Central memory CD8-positive, alpha-beta T cell (primary cell): Measurements from ENCODE around the gene CTAGE9.
"Not testable (repeated sequence)": the region's sequence is repeated elsewhere in the genome, so short reads cannot be mapped to it uniquely, and the experiment has no call there.

Experiments
- ATAC-seq: fragments of 150-1000 bp; cut with Tn5 transposase; replicated peaks from 2 replicates; pipeline ENCODE4 v1.10.0; 2022; ENCODE audit warnings: mild to moderate bottlenecking, moderate FRiP score, moderate number of reproducible peaks; ENCODE audit not compliant: poor library complexity, severe bottlenecking; ENCODE audit errors: extremely low read depth
- DNase-seq, 2 donors: peaks; one replicate each; pipeline ENCODE4 v3.0.0; 2021; ENCODE audit warnings: low spot score in 2 of 2
- H3K27ac Mint-ChIP-seq: one replicate; pipeline ENCODE4 v1.8.0; 2022; ENCODE audit warnings: low read depth, mild to moderate bottlenecking, moderate library complexity, mixed read lengths
- H3K27me3 Mint-ChIP-seq: one replicate; pipeline ENCODE4 v1.8.0; 2022; ENCODE audit warnings: mixed read lengths
- H3K36me3 Mint-ChIP-seq: one replicate; pipeline ENCODE4 v1.8.0; 2022; ENCODE audit warnings: mild to moderate bottlenecking, moderate library complexity, mixed read lengths; ENCODE audit not compliant: insufficient read depth
- H3K4me1 Mint-ChIP-seq: one replicate; pipeline ENCODE4 v1.8.0; 2022; ENCODE audit warnings: mixed read lengths
- H3K4me3 Mint-ChIP-seq: one replicate; pipeline ENCODE4 v1.8.0; 2022; ENCODE audit warnings: mild to moderate bottlenecking, moderate library complexity, mixed read lengths
- H3K9me3 Mint-ChIP-seq: one replicate; pipeline ENCODE4 v1.8.0; 2022; ENCODE audit warnings: mixed read lengths

Gene CTAGE9, protein sequence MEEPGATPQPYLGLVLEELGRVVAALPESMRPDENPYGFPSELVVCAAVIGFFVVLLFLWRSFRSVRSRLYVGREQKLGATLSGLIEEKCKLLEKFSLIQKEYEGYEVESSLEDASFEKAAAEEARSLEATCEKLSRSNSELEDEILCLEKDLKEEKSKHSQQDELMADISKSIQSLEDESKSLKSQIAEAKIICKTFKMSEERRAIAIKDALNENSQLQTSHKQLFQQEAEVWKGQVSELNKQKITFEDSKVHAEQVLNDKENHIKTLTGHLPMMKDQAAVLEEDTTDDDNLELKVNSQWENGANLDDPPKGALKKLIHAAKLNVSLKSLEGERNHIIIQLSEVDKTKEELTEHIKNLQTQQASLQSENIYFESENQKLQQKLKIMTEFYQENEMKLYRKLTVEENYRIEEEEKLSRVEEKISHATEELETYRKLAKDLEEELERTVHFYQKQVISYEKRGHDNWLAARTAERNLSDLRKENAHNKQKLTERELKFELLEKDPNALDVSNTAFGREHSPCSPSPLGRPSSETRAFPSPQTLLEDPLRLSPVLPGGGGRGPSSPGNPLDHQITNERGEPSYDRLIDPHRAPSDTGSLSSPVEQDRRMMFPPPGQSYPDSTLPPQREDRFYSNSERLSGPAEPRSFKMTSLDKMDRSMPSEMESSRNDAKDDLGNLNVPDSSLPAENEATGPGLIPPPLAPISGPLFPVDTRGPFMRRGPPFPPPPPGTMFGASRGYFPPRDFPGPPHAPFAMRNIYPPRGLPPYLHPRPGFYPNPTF

GRCh38 chr6:131710917-131711316 is at the start of gene CTAGE9:
TSS of gene CTAGE9 (minus strand) at chr6:131711017. CDS start at chr6:131711017, 0 bp downstream.
- not testable (repeated sequence) for H3K36me3 Mint-ChIP-seq, DNase-seq, H3K27ac Mint-ChIP-seq, ATAC-seq, H3K4me3 Mint-ChIP-seq, H3K9me3 Mint-ChIP-seq, H3K4me1 Mint-ChIP-seq, H3K27me3 Mint-ChIP-seq

GRCh38 chr6:131758920-131759319 is 48.1 kb upstream of the CTAGE9 start:
- no peaks in the 10 kb centered on the region for H3K4me1 Mint-ChIP-seq
- DNase-seq (no peak), ATAC-seq (no peak)
- no peaks in the 10 kb centered on the region for H3K36me3 Mint-ChIP-seq
- no peak overlapping the region for H3K27ac Mint-ChIP-seq
- H3K27me3 Mint-ChIP-seq = peaks cover 61% of the 10 kb centered on the region
- H3K4me3 Mint-ChIP-seq = no peak overlapping the region
- H3K9me3 Mint-ChIP-seq = no peaks in the 10 kb centered on the region

GRCh38 chr6:131756039-131756438 is 45.2 kb upstream of the CTAGE9 start:
- ATAC-seq (no peak), DNase-seq (no peak)
- Mint-ChIP-seq H3K9me3 (no peaks in the 10 kb centered on the region), H3K4me3 (no peak overlapping the region), H3K36me3 (no peaks in the 10 kb centered on the region), H3K4me1 (no peaks in the 10 kb centered on the region), H3K27ac (no peak overlapping the region), H3K27me3 (peaks cover 58% of the 10 kb centered on the region)

- DNase-seq (no peak), ATAC-seq (no peak)
- Mint-ChIP-seq H3K9me3 (no peaks in the 10 kb centered on the region), H3K36me3 (no peaks in the 10 kb centered on the region), H3K27me3 (peaks cover 58% of the 10 kb centered on the region), H3K4me1 (no peaks in the 10 kb centered on the region), H3K4me3 (no peak overlapping the region), H3K27ac (no peak overlapping the region)
Measured at GRCh38 chr6:131755597-131755996, 44.8 kb upstream of the CTAGE9 start.

- no peaks in the 10 kb centered on the region for H3K4me1 Mint-ChIP-seq
- no peaks in the 10 kb centered on the region for H3K36me3 Mint-ChIP-seq
- no peak overlapping the region for H3K27ac Mint-ChIP-seq
- no peak for ATAC-seq
- no peak for DNase-seq
- no peaks in the 10 kb centered on the region for H3K9me3 Mint-ChIP-seq
- H3K4me3 Mint-ChIP-seq = no peak overlapping the region
- H3K27me3 Mint-ChIP-seq = peaks cover 58% of the 10 kb centered on the region
Measured at GRCh38 chr6:131754715-131755567, 44.1 kb upstream of the CTAGE9 start.

GRCh38 chr6:131754088-131754487 is 43.3 kb upstream of the CTAGE9 start:
- H3K4me1 Mint-ChIP-seq = no peaks in the 10 kb centered on the region
- H3K4me3 Mint-ChIP-seq = no peak overlapping the region
- H3K27me3 Mint-ChIP-seq = peaks cover 58% of the 10 kb centered on the region
- H3K9me3 Mint-ChIP-seq = no peaks in the 10 kb centered on the region
- no peak overlapping the region for H3K27ac Mint-ChIP-seq
- ATAC-seq (no peak), DNase-seq (no peak)
- no peaks in the 10 kb centered on the region for H3K36me3 Mint-ChIP-seq

- not testable (repeated sequence) for DNase-seq, H3K4me1 Mint-ChIP-seq, H3K9me3 Mint-ChIP-seq, H3K4me3 Mint-ChIP-seq, ATAC-seq, H3K27ac Mint-ChIP-seq, H3K36me3 Mint-ChIP-seq
- peaks cover 36% of the 10 kb centered on the region for H3K27me3 Mint-ChIP-seq
Measured at GRCh38 chr6:131751012-131751715, 40.3 kb upstream of the CTAGE9 start.

- DNase-seq = no peak
- H3K4me3 Mint-ChIP-seq = no peak overlapping the region
- peaks cover 15% of the 10 kb centered on the region for H3K27me3 Mint-ChIP-seq
- no peaks in the 10 kb centered on the region for H3K9me3 Mint-ChIP-seq
- no peak overlapping the region for H3K27ac Mint-ChIP-seq
- no peak for ATAC-seq
- H3K4me1 Mint-ChIP-seq = no peaks in the 10 kb centered on the region
- H3K36me3 Mint-ChIP-seq = no peaks in the 10 kb centered on the region
Measured at GRCh38 chr6:131749023-131749422, 38.2 kb upstream of the CTAGE9 start.

DNA sequence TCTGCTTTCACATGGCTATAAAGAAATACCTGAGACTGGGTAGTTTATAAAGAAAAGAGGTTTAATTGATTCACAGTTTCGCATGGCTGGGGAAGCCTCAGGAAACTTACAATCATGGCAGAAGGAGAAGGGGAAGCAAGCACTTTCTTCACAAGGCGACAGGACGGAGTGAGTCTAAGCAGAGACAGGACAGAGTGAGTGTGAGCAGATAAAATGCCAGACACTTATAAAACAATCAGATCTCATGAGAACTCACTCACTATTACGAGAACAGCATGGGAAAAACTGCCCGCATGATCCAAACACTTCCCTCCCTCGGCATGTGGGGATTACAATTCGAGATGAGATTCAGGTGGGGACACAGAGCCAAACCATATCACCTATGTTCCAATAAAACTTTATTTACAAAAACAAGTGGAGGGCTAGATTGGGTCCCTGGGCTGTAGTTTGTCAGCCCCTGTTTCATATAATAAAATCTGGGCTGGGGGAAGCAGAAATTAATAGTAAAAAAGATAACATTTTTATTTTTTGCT is 37.1 kb upstream of the CTAGE9 start:
- Mint-ChIP-seq H3K36me3 (no peaks in the 10 kb centered on the region), H3K9me3 (no peaks in the 10 kb centered on the region), H3K4me1 (no peaks in the 10 kb centered on the region), H3K4me3 (no peak overlapping the region), H3K27ac (no peak overlapping the region), H3K27me3 (peaks cover 10% of the 10 kb centered on the region)
- DNase-seq (no peak), ATAC-seq (no peak)

- no peaks in the 10 kb centered on the region for H3K36me3 Mint-ChIP-seq
- no peak overlapping the region for H3K27ac Mint-ChIP-seq
- H3K9me3 Mint-ChIP-seq = no peaks in the 10 kb centered on the region
- DNase-seq = no peak
- H3K27me3 Mint-ChIP-seq = peaks cover 13% of the 10 kb centered on the region
- H3K4me1 Mint-ChIP-seq = no peaks in the 10 kb centered on the region
- ATAC-seq = no peak
- H3K4me3 Mint-ChIP-seq = no peak overlapping the region
Measured at GRCh38 chr6:131745476-131745875, 34.7 kb upstream of the CTAGE9 start.

- DNase-seq = no peak
- Mint-ChIP-seq H3K27me3 (peaks cover 13% of the 10 kb centered on the region), H3K4me1 (no peaks in the 10 kb centered on the region), H3K36me3 (no peaks in the 10 kb centered on the region), H3K27ac (no peak overlapping the region), H3K4me3 (no peak overlapping the region), H3K9me3 (no peaks in the 10 kb centered on the region)
- ATAC-seq = no peak
Measured at GRCh38 chr6:131744432-131745287, 33.8 kb upstream of the CTAGE9 start.
